GM18868 (cell line): ENCODE results near the gene POLG2.
A peak's percentile ranks its signal among the peaks of the same experiment; 100 is the strongest.
"Not testable (repeated sequence)": the region's sequence is repeated elsewhere in the genome, so short reads cannot be mapped to it uniquely, and the experiment has no call there.

Experiments
- ATAC-seq: cut with Tn5 transposase; IDR thresholded peaks from one replicate; pipeline ENCODE4 v1.9.1; 2021; ENCODE audit warnings: mild to moderate bottlenecking, moderate library complexity; ENCODE audit not compliant: unreplicated experiment

Gene POLG2

DNA sequence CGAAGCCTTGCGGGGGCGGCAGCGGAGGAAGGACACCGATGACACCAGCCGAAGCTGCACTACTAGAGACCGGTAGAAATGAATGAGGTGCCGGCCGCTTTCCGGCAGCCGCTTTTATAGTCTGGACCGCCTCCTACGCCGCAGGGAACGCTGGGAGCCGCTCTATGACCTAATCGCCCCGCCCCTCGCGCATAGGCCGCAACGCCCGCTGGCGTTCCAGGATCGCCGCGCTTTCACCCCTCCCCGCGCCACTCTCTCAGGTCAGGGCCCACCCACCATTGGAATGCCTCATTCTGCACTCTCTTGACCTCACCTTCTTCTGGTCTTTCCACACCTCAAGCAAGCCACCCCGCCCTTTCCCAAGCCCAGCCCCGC, 9.3 kb upstream of the POLG2 start, which contains the start of gene DDX5:
Gene DDX5 (minus strand): TSS at position 89 of the 375 bp plus-strand sequence. CDS start 170 bp downstream, outside the sequence.
- ATAC-seq, result peak; percentile 61

DNA sequence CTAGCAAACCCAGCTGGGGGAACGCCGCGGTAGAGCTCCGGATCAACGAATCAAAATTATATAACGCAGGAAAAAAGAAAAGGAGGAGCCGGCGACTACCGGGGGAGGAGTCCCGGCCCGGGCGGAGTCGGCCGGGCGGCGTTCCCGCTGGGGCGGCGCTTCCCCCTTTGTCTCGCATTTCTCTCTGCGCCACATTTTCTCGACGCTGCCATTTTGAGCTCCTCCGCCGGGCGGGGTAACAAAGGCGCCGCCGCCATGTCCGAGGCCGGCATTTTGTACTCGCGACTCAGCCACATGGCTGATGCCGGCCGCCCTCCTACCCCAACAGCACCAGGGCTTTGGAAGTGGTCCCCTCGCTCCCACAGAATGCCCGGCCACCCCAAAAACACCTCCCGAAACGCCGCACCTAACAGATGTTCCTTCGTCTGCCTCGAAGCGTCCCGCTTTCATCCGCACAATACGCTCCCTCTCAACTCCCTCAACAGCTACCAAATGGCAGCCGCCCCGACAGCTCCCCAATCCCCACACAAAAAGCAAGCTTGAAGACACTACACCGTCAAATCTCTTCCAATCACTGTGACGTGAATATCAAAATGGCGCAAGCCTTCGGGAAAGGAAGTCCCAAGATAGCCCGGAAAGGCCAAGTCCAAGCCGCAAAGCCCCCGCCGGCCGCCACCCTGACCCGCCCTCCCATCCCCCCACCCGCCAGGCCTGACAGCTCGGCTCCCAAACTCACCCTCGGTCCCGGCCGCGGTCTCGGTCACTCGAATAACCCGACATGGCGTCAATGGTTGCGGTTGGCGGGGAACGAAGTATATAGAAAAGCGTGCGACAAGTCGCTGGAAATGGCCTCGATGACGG, 8.7 kb upstream of the POLG2 start:
- ATAC-seq, result peak; percentile 28

DNA sequence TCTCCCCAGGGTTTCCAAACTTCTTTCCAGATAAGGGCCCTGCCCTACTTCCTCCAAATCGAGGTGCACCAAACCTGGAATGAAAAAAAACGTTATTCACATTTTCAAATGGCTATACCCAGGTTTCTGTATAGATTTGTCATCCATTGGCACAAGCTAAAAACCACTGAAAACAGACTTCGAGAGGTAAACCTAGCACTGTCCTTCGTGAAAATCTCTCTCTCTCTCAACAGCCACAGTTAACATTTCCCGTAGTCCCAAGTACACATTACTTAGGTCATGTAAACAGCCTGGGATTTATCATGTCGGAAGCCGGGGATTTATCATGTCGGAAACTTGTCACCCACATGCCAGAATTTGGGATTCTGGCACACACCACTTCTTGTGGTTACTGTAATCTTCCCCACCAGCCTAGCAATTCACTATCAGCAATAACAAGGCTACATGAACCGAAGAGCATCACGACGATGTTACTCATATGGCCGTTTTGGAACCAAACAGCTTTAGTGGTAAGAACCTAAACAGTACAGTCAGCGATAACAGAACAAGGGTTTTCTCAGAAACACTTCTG, 8.0 kb upstream of the POLG2 start:
- ATAC-seq, result no peak

DNA sequence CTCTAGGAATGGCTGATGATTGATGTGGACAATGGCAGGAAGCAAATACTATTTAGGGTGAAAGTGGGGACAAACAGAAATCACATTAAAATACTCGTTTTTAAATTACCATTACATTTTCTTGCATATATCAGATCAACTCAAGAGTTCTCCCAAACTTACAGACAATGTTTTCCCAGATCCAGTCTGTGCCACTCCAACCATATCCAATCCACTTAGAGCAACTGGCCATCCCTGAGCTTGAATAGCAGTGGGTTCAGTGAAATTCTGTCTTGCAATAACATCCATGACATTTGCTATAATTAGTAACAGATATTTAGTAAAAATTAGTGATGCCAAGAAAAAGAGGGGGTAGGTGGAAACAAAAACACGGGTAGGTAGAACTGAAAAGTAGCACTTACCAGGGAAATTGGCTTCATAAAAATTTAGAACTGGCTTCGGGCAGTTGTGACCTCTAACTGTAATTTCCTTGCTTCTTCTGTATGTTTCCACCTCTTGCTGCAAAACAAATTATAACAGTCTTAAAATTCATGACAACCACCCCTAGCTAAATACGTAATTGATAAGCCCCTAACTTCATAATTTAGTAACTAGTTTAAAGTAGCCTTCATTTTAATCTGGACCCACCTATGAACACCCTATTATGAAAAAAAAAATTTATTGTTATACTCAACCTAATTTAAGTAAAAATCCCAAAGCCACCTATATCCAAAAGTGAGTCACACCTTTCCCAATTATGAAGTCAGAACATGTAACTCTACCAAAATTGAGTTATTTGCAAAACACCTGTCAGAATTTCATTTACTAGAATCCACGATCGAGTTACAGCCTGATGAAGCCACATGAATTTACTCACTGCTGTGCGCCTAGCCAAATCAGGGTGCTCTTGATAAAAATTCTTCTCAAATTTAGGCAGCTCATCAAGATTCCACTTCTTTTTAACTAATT, 7.2 kb upstream of the POLG2 start:
- no peak for ATAC-seq

DNA sequence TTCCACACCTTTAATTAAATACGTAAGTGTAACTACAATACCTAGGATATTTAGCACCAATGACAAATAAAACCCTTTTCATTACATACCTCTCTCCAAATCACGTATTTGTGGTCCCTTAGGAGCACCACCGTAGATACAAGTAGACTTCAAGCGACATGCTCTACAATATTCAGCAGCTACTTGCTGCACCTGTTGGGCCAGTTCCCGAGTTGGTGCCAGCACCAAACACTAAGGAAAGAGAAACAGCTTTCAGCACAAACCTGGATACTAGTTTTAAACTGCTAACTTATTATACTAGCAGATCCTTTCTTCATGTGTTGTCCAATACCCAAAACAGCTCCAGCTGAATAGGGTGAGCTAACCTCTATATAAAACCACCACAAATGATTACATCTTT, 6.5 kb upstream of the POLG2 start:
- no peak for ATAC-seq

DNA sequence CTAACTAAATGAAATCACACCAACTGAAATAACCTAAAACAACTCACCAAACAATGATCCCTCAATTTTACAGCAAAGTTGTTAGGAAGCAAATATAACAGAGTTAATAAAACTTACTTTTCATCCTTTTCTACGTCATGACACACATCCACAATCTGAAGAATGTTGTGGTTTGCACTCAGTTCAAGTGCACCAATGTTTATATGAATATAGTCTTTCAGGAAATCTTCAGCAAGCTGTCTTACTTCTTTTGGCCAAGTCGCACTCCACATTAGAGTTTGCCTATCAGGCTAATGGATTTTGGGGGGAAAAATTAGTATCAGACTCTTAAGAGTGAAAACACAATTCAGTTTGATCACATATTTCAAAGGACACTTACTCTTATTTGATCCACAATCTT, 6.0 kb upstream of the POLG2 start:
- ATAC-seq, result no peak

DNA sequence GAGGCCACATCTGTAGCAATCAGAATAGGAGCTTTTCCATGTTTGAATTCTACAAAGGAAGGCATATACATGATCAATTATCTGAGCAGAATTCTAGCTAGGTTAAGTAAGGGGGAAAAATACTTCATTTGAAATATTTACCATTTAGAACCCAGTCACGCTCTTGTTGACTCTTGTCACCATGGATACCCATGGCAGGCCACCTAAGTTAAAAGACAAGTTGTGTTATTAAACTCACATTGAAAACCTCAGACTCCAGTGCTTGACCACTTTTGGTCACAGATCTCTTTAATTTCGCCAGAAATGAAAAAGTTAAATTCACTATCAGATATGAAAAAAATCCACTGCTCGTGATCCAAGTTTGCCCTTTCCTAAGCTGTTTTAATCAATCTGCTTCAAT, 5.2 kb upstream of the POLG2 start:
- no peak for ATAC-seq

DNA sequence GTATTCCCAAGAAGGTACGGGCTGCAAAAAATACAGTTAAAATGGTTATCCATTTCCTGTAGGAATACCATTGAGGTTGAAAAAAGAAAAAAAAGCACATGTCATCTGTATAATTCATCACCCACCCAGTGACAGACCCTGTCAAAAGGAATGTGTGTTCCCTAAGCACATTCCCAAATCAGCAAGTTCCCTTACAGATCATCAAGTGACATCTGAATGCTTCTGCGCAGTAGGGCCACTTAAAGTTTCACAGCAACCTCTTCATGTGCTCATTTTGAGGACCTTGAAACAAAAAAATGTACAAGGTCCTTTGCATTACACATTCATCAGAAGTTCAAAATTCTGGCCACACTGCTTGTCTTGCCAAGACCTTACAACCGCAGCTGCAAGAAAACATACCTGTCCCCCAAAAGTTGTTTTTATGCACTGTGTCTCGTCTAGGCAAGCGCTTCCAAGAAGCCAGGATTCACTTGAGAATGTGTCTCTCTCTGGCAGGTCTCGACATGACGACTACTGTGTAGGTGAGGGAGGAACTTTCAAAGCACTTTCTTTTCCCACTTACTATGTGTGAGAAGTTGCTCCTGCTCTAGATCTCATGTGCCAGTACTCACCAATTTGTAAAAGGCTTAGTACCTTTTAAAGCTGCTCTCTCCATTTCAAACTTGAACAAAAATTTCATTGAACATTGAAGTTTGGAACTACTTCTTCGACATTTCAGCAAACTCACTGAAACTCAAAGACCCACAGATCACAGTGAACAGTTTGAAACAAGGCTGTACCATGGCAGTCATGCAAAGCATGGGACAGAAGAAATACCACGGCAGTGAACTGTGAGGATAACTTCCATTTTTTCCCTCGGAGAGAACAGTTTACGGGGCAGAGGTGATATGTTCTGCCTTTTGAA, 4.3 kb upstream of the POLG2 start:
- ATAC-seq, result no peak

DNA sequence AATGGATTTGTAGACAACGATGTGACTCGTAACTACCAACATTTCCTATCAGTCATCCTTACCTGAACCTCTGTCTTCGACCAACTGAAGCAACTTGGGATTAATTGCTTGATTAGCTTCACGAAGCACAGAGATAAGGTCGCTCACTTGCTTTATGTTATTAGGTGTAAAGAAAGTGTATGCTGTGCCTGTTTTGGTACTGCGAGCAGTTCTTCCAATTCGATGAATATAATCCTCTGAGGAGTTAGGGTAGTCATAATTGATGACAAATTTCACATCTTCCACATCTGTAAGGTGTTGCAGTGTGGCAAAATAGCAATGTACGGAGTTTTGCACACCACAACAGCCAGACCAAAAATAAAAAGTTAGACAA, 3.6 kb upstream of the POLG2 start:
- ATAC-seq, result no peak

DNA sequence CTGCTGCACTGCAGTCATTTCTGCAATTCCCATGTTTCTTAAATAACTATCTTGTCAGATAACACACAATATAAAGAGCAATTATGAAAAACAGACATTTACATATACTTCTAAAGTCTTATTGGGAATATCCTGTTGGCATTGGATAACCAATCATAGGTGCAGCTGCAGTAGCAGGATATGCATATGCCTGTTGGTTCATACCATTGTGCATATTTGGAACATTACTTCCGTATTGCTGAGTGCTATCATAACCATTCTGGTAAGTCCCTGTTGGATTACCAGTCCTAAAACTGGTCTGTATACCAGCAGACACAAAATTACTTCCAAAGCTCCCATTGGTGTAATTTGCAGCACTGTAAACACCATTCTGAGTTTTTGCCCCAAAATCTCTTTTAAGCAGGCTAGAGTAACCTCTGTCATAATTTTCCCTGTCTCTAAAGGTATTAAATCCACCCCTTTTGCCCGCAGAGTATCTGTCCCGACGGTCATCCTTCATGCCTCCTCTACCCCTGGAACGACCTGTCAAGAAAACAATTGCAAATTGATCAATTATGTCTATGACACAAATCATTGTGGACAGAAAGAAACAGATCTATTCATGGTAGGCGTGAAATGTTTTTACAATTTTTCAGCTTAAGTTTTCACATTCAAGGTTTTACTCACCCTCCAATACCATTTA, 3.1 kb upstream of the POLG2 start:
- no peak for ATAC-seq

DNA sequence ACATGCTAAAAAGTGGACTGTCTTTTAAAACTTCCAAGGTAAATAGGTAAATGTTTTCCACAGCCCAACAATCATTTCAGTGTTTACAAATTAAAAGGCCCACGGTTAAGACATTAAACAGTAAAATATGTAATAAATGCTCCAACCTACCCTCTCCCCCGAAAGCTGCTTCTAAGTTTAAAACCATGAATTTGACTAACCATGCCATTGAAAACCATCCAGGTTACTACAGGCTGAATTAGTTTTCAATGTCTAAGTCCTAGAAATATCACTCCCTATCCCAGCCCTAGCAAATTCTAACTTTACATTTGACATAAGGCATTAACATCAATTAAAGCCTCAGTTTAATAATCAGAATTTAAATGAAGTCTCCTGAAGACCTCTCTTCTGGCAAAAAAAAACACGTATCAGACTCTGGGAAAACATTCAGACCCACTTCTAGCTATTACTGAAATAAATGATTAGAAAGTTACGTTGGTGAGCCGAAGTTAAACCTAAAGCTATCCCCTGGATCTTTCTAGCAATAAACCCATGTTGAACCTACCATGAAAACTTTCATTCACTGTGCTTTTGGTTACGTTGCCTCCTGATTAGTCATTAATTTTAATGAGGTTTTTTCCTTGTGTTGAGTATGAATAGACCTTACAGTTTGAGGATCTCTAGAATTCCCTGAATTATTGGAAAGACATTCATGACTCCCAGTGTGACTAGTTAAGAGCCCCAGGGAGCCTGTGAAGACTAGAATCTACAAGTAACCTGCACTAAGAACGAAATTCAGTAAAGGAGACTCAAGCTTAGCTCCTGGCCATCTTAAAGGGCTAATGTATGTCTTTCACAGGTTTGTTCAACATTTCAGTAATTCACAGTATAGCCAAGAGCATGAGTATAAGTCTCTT, 1.7 kb upstream of the POLG2 start:
- no peak for ATAC-seq

DNA sequence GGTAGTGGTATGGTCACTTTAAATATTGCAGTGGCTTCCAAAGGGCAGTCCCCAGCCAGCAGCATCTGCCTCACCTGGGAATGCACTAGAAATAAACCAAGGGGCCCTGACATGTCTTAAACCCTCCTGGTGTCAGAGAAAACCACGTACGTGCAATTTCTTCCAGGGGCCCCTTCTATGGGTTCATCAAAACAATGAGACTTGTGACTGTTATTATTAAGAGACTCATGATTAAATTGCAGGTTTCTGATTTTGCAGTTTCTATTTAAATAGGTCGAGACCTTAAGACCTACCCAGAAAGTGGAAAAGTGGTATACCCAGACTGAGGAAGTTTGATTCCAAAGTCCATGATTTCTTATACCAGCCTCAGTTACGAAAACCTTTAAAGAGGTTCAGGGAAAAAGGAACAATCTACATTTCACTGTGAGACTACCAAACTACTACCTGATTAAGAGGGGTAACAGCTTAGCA, 746 bp upstream of the POLG2 start:
- ATAC-seq, result no peak

DNA sequence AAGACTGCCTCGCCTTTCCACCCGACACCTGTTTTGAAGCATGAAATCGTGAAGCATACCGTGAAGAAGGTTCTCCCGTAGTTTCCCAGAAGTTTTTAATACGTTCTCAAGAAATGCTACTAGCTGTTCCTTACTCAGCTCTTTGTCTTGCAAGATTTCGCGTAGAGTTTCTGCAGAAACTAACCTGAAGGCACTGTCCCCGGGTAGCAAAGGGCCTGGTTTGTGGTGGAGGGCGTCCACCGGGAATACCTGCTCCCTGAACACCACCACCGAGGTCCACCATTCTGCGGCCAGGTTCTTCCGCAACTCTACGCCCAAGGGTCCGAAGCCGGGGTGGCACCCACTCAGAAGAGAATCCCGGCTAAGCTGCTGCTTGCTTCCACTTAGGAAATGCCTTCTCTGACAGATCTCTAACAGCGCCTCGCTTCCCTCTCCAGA, 487 bp downstream of the POLG2 start:
- ATAC-seq, result no peak

DNA sequence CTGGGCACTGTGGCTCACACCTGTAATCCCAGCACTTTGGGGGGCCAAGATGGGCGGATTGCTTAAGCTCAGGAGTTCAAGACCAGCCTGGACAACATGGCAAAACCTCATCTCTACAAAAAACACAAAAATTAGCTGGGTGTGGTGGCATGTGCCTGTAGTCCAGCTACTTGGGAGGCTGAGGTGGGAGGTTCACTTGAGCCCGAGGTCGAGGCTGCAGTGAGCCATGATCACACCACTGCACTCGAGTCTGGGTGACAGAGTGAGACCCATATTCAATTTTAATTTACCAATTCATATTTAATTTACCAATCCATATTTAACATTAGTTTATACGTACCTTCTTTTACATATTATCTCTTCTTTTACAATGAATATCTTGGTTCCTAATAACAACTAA, 1.6 kb downstream of the POLG2 start:
- ATAC-seq, result not testable (repeated sequence)

DNA sequence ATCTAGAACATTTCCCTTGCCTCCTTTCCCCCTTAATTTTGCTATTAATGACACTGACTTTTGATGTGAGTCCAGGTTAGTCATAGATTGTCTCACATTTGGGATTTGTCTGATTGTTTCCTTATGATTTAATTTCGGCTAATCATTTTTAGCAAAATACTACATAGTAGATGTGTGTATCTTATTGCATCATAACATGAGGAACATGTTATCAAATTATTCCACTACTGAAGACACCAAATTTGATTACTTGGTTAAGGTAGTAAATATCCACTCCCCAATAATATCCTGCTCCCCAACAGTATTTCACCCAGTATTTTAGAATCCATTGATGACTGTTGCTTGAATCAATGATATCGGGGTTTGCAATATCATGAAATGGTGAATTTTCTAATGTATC, 2.7 kb downstream of the POLG2 start:
- ATAC-seq, result no peak

DNA sequence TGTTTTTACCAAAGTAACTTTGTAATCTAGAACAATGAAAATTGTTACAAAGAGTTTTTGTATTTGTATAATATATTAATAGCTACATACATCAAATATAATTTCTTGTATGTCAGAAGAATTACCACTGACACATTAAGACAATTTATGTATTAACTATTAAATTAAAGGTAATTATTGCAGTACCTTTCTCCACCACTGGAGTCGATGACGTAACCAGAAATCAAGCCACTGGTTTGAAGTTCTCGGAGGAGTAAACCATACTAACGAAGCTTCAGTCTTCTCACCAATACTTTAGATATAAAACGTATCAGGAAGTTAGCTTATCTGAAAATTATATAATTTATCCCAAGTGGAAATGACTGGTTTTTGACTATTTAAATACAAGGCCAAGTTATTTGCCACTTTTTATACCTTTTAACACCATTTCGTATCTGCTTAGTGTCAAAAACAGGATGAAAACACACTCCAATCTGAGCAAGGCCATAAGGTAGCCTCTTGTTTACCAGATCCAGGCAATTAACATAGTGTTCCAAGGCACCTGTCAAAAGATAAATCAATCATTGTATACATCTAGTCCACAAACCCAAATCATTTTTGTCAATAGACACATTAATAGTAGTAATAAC, 4.3 kb downstream of the POLG2 start:
- ATAC-seq, result no peak

DNA sequence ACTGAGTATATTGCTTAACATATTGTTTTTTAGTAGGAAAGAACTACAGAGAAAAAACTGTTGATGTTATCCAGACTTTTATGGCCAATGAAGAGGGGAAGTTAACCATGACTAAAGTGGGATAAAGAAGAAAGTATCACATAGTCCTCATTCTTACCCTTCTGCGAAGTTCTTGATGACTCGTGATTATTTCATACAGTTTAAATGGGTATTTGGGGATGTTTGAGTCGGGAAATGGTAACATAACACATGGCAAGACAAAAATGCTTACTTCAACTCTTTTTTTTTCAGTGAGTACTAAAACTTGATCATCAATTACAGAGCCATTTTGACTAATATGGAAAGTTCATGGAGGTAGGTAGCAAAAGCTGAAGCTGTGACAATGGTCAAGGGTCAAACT, 4.9 kb downstream of the POLG2 start:
- ATAC-seq, result no peak
